Body of pancreas (tissue), 4 donors: ENCODE results near the gene GSK3B. TPM values are rescaled to one million over a fixed set of nuclear protein-coding genes. Genes with fewer than 3 reads are reported as not detected.

Experiments
- ATAC-seq: fragments of 150-250 bp; one replicate; pipeline ENCODE4 v1.9.1; 2016
- DNase-seq, 4 donors: peaks; one replicate each; pipeline ENCODE4 v3.0.0-alpha.2; 2019
- H3K27ac ChIP-seq, 4 donors: fragments of 200-600 bp; sonication (generic); 1 replicate in 3 of 4; 2 replicates in 1 of 4; pipeline versions ENCODE4 v1.5.1 to v1.6.1; 2016 to 2019; ENCODE audit warnings: mild to moderate bottlenecking in 1 of 4, mixed read lengths in 1 of 4, moderate library complexity in 1 of 4
- H3K27me3 ChIP-seq, 2 donors: fragments of 200-600 bp; sonication (generic); one replicate each; pipeline ENCODE4 v1.6.0; 2016; ENCODE audit warnings: mild to moderate bottlenecking in 1 of 2
- H3K36me3 ChIP-seq, 2 donors: fragments of 200-600 bp; sonication (generic); replicated peaks in 1 of 2; 2 replicates each; pipeline ENCODE4 v1.5.1; 2016; ENCODE audit warnings: low read depth in 2 of 2; ENCODE audit not compliant: insufficient read depth in 1 of 2
- H3K4me1 ChIP-seq: fragments of 200-600 bp; sonication (generic); one replicate; pipeline ENCODE4 v1.6.0; 2016
- H3K4me3 ChIP-seq, 2 donors: fragments of 200-600 bp; sonication (generic); 1 replicate in 1 of 2; 2 replicates in 1 of 2; pipeline ENCODE4 v1.5.1; 2016 to 2019
- H3K9me3 ChIP-seq, 3 donors: fragments of 200-600 bp; sonication (generic); 1 replicate in 2 of 3; 2 replicates in 1 of 3; pipeline ENCODE4 v1.5.1; 2016
- CTCF ChIP-seq, 7 experiments: fragments of 450-650 bp in 4 of 7; fragments of 200-600 bp in 3 of 7; sonication (generic) in 3 of 7; IDR thresholded peaks; one replicate each; pipeline ENCODE4 v1.5.1; 2016 to 2019; ENCODE audit warnings: antibody characterized with exemption in 7 of 7
- POLR2A ChIP-seq, 3 donors: fragments of 450-650 bp; IDR thresholded peaks; one replicate each; pipeline ENCODE4 v1.6.1; 2016; ENCODE audit warnings: antibody characterized with exemption in 3 of 3, mild to moderate bottlenecking in 2 of 3
- WGBS, 2 donors: methylation state at CpG; one replicate each; pipeline ENCODE4 v1.1.5; 2017; 5-methylcytosine and 5-hydroxymethylcytosine counted together
- intact Hi-C: fragments of 100-400 bp; cut with DNase I; formaldehyde crosslinking; loops from one replicate; pipeline ENCODE4 v1.15.1; 2023
- total RNA-seq, 2 donors: library from RNA; depleted of rRNA; stranded (reverse); fragments of >200 nt; gene quantifications; one replicate each; pipeline ENCODE4 v1.1.0, GENCODE V29; 2016

Gene GSK3B
- total RNA-seq, 2 donors from 2014 or later, result 15.0 to 18.8 TPM

- Histone ChIP-seq H3K9me3 (no peaks in the 10 kb centered on the region), H3K4me1 (peaks cover 28% of the 10 kb centered on the region), H3K27ac (peak overlapping the region in 3 of 4 donors; percentile 32 to 54 (median 41)), H3K36me3 (no peaks in the 10 kb centered on the region), H3K4me3 (no peak overlapping the region), H3K27me3 (no peaks in the 10 kb centered on the region)
- no peak for TF ChIP-seq POLR2A (IDR thresholded peaks at IDR 0.05)
- no peak for TF ChIP-seq CTCF (IDR thresholded peaks at IDR 0.05)
- intact Hi-C loops, result no loop called here
- DNase-seq (peak; percentile 28 to 66 (median 46)), ATAC-seq (peak; percentile 85)
- 38 to 41% methylated on average over 8 of the region's 8 CpGs for WGBS, 2 donors
These were observed 19.2 kb upstream of the GSK3B start for GRCh38 chr3:120113128-120114116.

- ATAC-seq, result no peak
- TF ChIP-seq CTCF (IDR thresholded peaks at IDR 0.05) (no peak), POLR2A (IDR thresholded peaks at IDR 0.05) (no peak)
- H3K36me3 ChIP-seq, result no peaks in the 10 kb centered on the region
- H3K27me3 ChIP-seq, result no peaks in the 10 kb centered on the region
- no peak overlapping the region for H3K27ac ChIP-seq
- peaks cover 28% of the 10 kb centered on the region for H3K4me1 ChIP-seq
- no peak for DNase-seq
- WGBS, 2 donors, result 50 to 78% methylated on average over 1 of the region's 1 CpG
- H3K9me3 ChIP-seq, result no peaks in the 10 kb centered on the region
- H3K4me3 ChIP-seq, result no peak overlapping the region
- intact Hi-C loops, result no loop called here
These were observed 17.7 kb upstream of the GSK3B start for GRCh38 chr3:120111898-120112297.

- intact Hi-C loops, result no loop called here
- Histone ChIP-seq H3K9me3 (no peaks in the 10 kb centered on the region), H3K4me3 (no peak overlapping the region), H3K27ac (peak overlapping the region in 2 of 4 donors; percentile 6 to 23), H3K27me3 (no peaks in the 10 kb centered on the region), H3K4me1 (peaks cover 32% of the 10 kb centered on the region), H3K36me3 (no peaks in the 10 kb centered on the region)
- TF ChIP-seq CTCF (IDR thresholded peaks at IDR 0.05) (no peak), POLR2A (IDR thresholded peaks at IDR 0.05) (no peak)
- ATAC-seq, result no peak
- WGBS, 2 donors, result 79 to 92% methylated on average over 7 of the region's 7 CpGs
- DNase-seq, result no peak
These were observed 9.0 kb upstream of the GSK3B start for GRCh38 chr3:120103276-120103675.

GRCh38 chr3:120102674-120103073 is 8.4 kb upstream of the GSK3B start:
- no peaks in the 10 kb centered on the region for H3K27me3 ChIP-seq
- peak in 4 of 7 experiments; percentile 30 to 40 (median 33) for TF ChIP-seq CTCF (IDR thresholded peaks at IDR 0.05)
- peak in 1 of 3 donors; percentile 15 for TF ChIP-seq POLR2A (IDR thresholded peaks at IDR 0.05)
- DNase-seq (peak; percentile 71 to 83 (median 79)), ATAC-seq (peak; percentile 95)
- H3K4me3 ChIP-seq, result no peak overlapping the region
- peaks cover 38% of the 10 kb centered on the region for H3K4me1 ChIP-seq
- WGBS, 2 donors, result 34 to 35% methylated on average over 3 of the region's 3 CpGs
- H3K27ac ChIP-seq, result peak overlapping the region in 2 of 4 donors; percentile 6 to 23
- no peaks in the 10 kb centered on the region for H3K36me3 ChIP-seq
- intact Hi-C loops, result no loop called here
- H3K9me3 ChIP-seq, result no peaks in the 10 kb centered on the region
